Upper lobe of right lung (tissue), 1 donor: ENCODE results near the gene GOLGA6L7. TPM values are rescaled to one million over a fixed set of nuclear protein-coding genes. Genes with fewer than 3 reads are reported as not detected.

Experiments
- ATAC-seq: fragments of 200-7000 bp; cut with Tn5 transposase; one replicate; pipeline ENCODE4 v1.9.1; 2020; ENCODE audit warnings: mild to moderate bottlenecking, moderate library complexity
- DNase-seq: peaks from one replicate; pipeline ENCODE4 v3.0.0-alpha.2; 2020
- H3K27ac ChIP-seq: fragments of 200-600 bp; one replicate; pipeline ENCODE4 v1.8.0; 2022
- H3K27me3 ChIP-seq: fragments of 200-600 bp; one replicate; pipeline ENCODE4 v1.8.0; 2022; ENCODE audit warnings: mild to moderate bottlenecking
- H3K36me3 ChIP-seq: fragments of 200-600 bp; one replicate; pipeline ENCODE4 v1.8.0; 2022
- H3K4me1 ChIP-seq: fragments of 200-600 bp; one replicate; pipeline ENCODE4 v1.8.0; 2022
- H3K4me3 ChIP-seq: fragments of 200-600 bp; one replicate; pipeline ENCODE4 v1.8.0; 2022; ENCODE audit warnings: mild to moderate bottlenecking
- H3K9me3 ChIP-seq: fragments of 200-600 bp; one replicate; pipeline ENCODE4 v1.8.0; 2022
- intact Hi-C: fragments of 100-400 bp; cut with DNase I; formaldehyde crosslinking; loops from one replicate; pipeline ENCODE4 v1.11.0; 2022
- total RNA-seq: library from RNA; stranded (reverse); fragmentation: NEBNext Ultra II Directional; extraction: Animal tissue kit (Norgen Biotek cat#: 25700); gene quantifications from one replicate; pipeline ENCODE4 v1.2.1, GENCODE V29; 2021
- TF ChIP-seq, protein P1 (sequence below): fragments of 200-600 bp; IDR thresholded peaks from one replicate; pipeline ENCODE4 v1.8.0; 2022; ENCODE audit warnings: antibody characterized with exemption
- donor health status: DM: no; HTN: yes; CAD: no; lungs with severe emphysema.

GOLGA6L7 gene
- total RNA-seq, 1 donor from 2014 or later, result not detected

DNA sequence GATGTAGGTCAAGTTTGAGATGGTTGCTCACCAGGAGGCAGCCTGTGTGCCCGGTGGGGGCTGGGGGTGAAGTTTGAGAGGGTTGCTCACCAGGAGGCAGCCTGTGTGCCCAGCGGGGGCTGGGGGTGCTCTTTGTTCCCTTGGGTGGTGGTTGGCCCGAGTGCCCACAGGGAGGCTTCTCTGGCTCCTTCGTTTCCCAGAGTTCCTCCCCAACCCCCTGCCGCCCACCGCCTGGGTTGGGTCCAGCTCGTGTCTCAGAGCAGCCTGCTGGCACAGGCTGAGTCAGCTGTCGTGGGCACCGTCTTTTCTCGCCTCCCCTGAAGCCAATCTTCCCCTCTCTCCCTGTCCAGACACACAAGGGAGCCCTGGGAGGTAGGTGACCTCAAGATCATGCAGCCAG, 40.5 kb upstream of the GOLGA6L7 start:
- no peak for ATAC-seq
- H3K27ac ChIP-seq, result no peak overlapping the region
- peaks cover 29% of the 10 kb centered on the region for H3K27me3 ChIP-seq
- H3K4me1 ChIP-seq, result no peaks in the 10 kb centered on the region
- H3K4me3 ChIP-seq, result no peak overlapping the region
- TF ChIP-seq, protein P1, sequence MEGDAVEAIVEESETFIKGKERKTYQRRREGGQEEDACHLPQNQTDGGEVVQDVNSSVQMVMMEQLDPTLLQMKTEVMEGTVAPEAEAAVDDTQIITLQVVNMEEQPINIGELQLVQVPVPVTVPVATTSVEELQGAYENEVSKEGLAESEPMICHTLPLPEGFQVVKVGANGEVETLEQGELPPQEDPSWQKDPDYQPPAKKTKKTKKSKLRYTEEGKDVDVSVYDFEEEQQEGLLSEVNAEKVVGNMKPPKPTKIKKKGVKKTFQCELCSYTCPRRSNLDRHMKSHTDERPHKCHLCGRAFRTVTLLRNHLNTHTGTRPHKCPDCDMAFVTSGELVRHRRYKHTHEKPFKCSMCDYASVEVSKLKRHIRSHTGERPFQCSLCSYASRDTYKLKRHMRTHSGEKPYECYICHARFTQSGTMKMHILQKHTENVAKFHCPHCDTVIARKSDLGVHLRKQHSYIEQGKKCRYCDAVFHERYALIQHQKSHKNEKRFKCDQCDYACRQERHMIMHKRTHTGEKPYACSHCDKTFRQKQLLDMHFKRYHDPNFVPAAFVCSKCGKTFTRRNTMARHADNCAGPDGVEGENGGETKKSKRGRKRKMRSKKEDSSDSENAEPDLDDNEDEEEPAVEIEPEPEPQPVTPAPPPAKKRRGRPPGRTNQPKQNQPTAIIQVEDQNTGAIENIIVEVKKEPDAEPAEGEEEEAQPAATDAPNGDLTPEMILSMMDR, result no peak
- H3K9me3 ChIP-seq, result no peaks in the 10 kb centered on the region
- intact Hi-C loops, result no loop called here
- no peak for DNase-seq
- H3K36me3 ChIP-seq, result no peaks in the 10 kb centered on the region

DNA sequence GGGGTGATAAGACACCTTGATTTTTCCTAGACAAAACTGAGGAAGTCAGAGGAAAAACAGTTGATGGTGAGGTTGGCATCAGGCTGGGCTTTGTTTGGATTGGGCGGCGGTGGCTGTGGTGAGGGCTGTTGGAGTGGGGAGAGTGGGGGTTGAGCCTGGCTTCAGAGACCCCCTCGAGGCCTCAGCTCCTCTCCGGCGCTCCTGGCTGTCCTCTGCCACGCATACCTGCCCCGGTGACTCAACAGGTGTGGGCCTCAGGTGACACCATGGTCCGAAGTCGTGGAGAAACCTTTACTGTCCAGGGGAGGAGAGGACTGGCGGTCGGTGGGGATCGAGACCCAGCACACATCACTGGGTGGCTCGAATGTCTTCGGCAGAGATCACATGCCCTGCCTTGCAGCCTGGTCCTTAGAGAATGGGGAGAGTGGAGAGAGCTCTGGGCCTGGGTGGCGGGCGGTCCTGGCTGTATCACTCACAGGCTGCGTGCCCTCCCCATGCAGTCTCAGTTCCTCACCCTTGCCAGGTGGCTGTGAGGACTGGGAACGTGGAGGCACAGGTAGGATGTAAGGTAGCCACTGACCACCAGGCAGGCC, 40.0 kb upstream of the GOLGA6L7 start:
- intact Hi-C loops, result no loop called here
- H3K9me3 ChIP-seq, result no peaks in the 10 kb centered on the region
- ATAC-seq, result no peak

DNA sequence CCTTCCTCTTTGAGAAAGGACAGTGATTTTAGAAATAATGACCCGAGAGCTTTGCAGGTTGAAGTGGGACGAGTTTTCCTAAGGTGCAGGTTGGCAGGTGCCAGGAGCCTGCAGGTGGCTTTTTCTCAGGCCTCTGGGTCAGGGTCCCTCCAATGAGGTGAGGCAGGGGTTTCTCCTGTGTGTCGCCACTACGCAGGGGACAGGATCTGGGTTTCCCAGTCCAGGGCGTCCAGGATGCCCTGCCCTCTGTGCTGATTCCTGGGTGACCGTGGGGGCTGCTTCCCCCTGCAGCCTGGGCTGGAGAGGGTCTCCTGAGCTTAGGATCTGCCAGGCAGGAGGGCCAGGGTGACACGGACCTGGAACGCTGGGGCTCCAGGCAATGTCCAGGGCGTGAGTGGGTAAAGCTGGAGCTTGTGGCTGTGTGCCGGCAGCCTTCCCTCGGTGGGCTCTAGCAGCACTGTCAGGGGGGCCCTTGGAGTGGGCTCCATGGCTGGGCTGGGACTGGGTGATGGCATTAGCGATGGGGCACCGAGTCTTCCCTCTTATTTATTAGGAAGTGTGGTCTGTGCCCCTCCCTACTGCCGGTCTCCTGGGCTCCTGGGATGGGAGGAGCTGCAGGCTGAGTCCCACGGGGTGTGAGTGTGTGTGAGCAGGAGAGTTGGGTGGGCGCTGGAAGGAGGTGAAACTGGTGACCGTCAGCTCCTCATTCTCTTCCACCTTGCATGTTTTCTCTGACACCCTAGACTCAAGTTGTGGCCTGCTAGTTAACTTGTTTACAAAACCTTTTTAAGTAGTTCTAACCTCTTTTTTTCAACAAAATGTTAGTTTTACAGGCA, 39.1 kb upstream of the GOLGA6L7 start:
- Histone ChIP-seq H3K36me3 (no peaks in the 10 kb centered on the region), H3K27me3 (peaks cover 29% of the 10 kb centered on the region), H3K9me3 (no peaks in the 10 kb centered on the region), H3K4me3 (no peak overlapping the region), H3K27ac (no peak overlapping the region), H3K4me1 (no peaks in the 10 kb centered on the region)
- no peak for DNase-seq
- no peak for ATAC-seq
- TF ChIP-seq, protein P1, result no peak
- intact Hi-C loops, result no loop called here

More for the DNA sequence above, 40.0 kb upstream of the GOLGA6L7 start:
- H3K36me3 ChIP-seq, result no peaks in the 10 kb centered on the region
- no peak overlapping the region for H3K27ac ChIP-seq
- peaks cover 29% of the 10 kb centered on the region for H3K27me3 ChIP-seq
- DNase-seq, result no peak
- TF ChIP-seq, protein P1, result no peak
- no peaks in the 10 kb centered on the region for H3K4me1 ChIP-seq
- no peak overlapping the region for H3K4me3 ChIP-seq

DNA sequence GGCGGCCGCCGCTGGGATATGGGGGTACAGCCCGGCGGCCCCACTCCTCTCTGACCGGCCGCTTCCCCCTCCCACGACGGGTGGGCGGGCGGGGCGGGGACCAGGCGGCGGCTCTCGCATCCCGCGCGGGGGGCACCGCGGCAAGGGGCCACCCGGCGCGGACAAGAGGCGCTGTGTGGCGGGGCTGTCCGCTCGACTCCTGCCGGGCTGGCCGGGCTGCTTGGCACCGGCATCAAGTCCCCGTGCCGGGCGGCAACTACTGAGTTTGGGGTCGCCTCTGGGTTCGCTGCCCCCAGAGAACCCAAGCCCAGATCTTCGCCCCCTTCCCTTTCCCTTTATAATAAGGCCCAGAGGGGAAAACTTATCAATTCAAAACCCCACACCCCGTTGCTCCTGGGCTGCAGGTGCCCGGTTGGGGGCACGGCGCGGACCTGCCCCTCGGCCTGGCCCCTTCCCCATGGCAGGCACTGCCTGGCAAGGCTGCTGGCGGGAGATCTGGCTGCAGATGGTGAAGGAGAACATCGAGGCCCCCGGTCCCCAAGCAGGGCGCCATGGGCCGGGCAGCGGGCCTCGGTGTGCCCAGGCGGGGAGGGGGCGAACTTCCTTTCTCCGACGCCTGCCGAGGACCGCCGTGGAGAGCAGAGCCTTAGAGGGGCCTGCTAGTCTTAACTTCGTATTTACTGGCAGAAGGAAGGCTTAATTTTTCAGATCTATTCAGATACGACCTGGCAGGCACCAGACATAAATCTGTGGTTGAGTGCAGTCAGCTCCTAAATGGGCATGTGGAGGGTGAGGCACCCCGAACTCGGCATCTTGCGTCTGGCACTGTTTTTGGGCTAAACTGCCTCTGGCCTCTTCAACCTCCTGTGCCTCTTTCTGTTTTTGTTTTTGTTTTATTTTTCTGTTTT, 38.2 kb upstream of the GOLGA6L7 start:
- H3K4me1 ChIP-seq, result no peaks in the 10 kb centered on the region
- TF ChIP-seq, protein P1, result no peak
- ATAC-seq, result no peak
- H3K9me3 ChIP-seq, result no peaks in the 10 kb centered on the region
- intact Hi-C loops, result no loop called here
- H3K4me3 ChIP-seq, result peak overlapping the region; percentile 45
- H3K27ac ChIP-seq, result no peak overlapping the region
- peaks cover 29% of the 10 kb centered on the region for H3K27me3 ChIP-seq
- no peak for DNase-seq
- H3K36me3 ChIP-seq, result no peaks in the 10 kb centered on the region

DNA sequence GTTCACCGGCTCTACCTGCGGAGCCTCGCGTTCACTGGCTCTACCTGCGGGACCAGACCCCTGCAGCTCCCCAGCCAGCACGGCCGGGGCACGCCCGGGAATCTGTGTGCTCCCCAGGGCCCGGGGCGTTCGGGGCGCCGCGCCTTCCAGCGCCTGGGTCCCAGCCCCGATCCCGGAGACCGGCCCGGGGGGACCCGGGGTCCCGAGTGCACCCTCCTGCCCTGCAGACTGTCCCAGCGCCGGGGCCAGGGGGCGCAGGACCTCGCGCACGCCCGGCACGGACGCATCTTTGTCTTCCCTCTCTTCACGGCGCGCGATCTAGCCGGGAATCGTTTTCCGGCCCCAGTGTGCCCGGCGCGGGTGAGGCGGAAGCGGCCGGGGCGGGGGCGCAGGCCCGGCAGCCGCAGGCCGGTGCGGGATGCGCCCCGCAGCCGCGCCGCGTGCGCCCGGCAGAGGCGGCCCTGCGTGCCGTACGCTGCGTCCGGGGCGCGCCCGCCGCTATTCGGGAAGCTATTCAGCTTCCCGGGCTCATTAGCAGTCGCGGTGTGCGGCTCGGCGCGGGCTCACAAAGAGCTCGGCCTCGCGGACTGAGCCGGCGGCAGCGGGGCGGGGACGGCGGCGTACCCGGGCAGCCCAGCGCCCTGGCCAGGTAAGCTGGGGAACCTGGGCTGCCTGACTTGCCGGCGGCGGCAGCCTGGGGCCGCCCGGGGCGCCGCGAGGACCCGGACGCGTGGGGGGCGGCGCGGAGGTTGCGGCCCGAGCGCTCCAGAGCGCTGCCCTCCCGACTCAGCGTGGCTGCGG, 37.4 kb upstream of the GOLGA6L7 start, which contains the start of gene APBA2:
APBA2 (plus strand) TSS at position 345 of the 801 bp plus-strand sequence. CDS start 167,911 bp downstream, outside the sequence.
- intact Hi-C loops, result no loop called here
- ATAC-seq, result peak; percentile 23
- Histone ChIP-seq H3K27ac (no peak within 1 kb of the TSS), H3K36me3 (no peaks in the 10 kb centered on the region), H3K9me3 (no peaks in the 10 kb centered on the region), H3K27me3 (peaks cover 29% of the 10 kb centered on the region), H3K4me3 (peak within 1 kb of the TSS; percentile 45), H3K4me1 (no peaks in the 10 kb centered on the region)
- no peak for DNase-seq
- TF ChIP-seq, protein P1, result no peak
